HG03280 (cell line): ENCODE results near the gene NIM1K.
"Not testable (repeated sequence)": the region's sequence is repeated elsewhere in the genome, so short reads cannot be mapped to it uniquely, and the experiment has no call there.

Source experiments
- ATAC-seq: cut with Tn5 transposase; IDR thresholded peaks from one replicate; pipeline ENCODE4 v1.9.1; 2021; ENCODE audit warnings: mild to moderate bottlenecking, moderate library complexity; ENCODE audit not compliant: unreplicated experiment

The NIM1K gene

DNA sequence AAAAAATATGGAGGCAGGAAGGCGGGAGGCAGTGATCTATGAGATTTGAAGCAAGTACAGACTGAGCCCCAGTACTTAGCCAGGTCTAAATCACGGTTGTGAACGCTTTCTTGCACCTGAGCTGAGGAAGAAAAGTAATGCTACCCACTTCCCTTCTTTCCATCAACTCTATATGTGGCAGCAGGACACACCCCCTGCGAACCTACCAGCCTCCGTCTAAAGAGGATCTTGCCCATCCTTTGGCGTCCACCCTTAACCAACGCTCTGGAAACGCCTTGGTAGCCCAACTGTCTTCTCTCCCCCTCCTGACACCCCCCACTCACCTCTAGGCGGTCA lies 120.6 kb downstream of the NIM1K start:
- peak; percentile 1 for ATAC-seq

- peak; percentile 93 for ATAC-seq
These were observed 121.2 kb downstream of the NIM1K start, which contains the start of gene HMGCS1 for GRCh38 chr5:43313035-43313853. TSS of gene HMGCS1 (minus strand) at chr5:43313412. CDS start at chr5:43298965, 14,447 bp downstream.

GRCh38 chr5:43313854-43314457 lies 121.9 kb downstream of the NIM1K start:
- no peak for ATAC-seq

DNA sequence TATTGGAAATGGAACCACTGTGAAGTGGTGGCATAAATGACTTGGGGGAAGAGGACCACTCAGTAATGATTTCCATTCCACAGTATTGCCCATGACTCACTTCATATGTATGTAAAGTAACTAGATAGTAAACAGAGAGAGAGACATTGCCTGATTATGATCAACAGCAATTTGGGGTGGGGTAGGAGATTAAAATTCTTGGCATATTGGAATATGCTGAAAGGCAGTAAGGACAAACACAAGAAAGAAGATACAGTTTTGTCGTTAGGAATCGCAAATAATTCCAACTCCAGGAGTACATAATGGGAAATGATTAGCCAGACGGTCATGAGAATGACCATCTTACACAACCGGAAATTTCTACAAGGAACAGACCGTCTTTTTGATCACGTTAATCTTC lies 122.7 kb downstream of the NIM1K start:
- ATAC-seq = no peak

DNA sequence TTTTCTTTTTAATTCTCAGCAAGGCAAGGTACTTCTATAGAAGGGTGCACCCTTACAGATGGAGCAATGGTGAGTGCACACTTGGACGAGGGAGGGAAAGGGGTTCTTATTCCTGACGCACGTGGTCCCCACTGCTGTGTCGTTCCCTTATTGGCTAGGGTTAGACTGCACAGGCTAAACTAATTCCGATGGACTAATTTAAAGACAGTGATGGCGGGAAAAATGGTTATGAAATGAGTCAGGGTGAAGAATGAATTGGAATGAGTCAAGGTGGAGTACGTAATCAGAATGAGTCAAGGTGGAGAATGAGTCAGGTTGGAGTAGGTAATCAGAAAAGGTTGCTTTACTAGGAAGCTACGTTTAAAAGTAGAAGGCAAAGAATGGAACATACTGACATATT lies 123.2 kb downstream of the NIM1K start:
- no peak for ATAC-seq

- ATAC-seq = no peak
These were observed 123.7 kb downstream of the NIM1K start for GRCh38 chr5:43315682-43316081.

DNA sequence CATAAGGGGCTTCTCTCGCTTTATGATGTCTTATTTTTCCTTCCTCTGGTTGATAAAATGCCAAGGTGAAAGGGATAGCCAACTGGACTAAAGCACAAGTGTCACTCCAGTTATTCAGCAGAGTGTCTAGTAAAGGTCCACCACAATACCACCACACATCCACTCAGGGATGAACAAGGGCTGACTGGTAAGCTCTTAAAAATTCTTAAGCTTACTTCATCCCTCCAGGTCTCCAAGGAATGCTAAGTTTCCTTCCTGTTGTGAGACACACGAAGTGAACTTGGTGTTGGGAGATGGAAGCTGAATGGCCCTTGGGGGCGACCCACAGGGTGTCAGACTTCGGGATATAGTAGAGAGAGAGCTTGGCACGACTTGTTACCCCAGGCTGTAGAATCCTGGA lies 124.4 kb downstream of the NIM1K start:
- no peak for ATAC-seq

- no peak for ATAC-seq
These were observed 128.8 kb downstream of the NIM1K start for GRCh38 chr5:43320846-43321245.

DNA sequence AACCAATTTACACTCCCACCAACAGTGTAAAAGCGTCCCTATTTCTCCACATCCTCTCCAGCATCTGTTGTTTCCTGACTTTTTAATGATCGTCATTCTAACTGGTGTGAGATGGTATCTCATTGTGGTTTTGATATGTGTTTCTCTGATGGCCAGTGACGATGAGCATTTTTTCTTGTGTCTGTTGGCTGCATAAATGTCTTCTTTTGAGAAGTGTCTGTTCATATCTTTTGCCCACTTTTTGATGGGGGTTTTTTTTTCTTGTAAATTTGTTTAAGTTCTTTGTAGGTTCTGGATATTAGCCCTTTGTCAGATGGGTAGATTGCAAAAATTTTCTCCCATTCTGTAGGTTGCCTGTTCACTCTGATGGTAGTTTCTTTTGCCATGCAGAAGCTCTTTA lies 131.5 kb downstream of the NIM1K start:
- not testable (repeated sequence) for ATAC-seq

DNA sequence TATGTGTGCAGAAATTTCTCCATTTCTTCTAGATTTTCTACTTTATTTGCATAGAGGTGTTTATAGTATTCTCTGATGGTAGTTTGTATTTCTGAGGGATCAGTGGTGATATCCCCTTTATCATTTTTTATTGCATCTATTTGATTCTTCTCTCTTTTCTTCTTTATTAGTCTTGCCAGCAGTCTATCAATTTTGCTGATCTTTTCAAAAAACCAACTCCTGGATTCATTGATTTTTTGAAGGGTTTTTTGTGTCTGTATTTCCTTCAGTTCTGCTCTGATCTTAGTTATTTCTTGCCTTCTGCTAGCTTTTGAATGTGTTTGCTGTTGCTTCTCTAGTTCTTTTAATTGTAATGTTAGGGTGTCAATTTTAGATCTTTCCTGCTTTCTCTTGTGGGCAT lies 133.6 kb downstream of the NIM1K start:
- ATAC-seq = not testable (repeated sequence)
